ENCODE data around the gene LETM1. TPM values are rescaled to one million over a fixed set of nuclear protein-coding genes. Genes with fewer than 3 reads are reported as not detected.

The LETM1 gene
- total and polyA plus RNA-seq, 2 donors from 2014 or later = 20.0 to 46.4 TPM

DNA sequence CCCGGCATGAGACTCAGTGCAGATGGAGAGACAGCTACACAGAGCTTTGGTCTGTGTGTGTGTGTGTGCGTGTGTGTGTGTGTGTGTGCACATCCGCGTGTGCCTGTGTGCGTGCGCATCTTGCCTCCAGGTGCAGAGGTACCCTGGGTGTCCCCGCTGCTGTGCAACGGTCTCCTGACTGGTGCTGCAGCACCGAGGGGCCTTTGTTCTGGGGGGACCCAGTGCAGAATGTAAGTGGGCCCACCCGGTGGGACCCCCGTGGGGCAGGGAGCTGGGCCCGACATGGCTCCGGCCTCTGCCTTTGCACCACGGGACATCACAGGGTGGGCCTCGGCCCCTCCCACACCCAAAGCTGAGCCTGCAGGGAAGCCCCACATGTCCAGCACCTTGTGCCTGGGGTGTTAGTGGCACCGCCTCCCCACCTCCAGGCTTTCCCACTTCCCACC is 48.6 kb downstream of the LETM1 start:
- FAIRE-seq (no peak), DNase-seq (no peak)
- TF ChIP-seq, protein P1, sequence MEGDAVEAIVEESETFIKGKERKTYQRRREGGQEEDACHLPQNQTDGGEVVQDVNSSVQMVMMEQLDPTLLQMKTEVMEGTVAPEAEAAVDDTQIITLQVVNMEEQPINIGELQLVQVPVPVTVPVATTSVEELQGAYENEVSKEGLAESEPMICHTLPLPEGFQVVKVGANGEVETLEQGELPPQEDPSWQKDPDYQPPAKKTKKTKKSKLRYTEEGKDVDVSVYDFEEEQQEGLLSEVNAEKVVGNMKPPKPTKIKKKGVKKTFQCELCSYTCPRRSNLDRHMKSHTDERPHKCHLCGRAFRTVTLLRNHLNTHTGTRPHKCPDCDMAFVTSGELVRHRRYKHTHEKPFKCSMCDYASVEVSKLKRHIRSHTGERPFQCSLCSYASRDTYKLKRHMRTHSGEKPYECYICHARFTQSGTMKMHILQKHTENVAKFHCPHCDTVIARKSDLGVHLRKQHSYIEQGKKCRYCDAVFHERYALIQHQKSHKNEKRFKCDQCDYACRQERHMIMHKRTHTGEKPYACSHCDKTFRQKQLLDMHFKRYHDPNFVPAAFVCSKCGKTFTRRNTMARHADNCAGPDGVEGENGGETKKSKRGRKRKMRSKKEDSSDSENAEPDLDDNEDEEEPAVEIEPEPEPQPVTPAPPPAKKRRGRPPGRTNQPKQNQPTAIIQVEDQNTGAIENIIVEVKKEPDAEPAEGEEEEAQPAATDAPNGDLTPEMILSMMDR (IDR thresholded peaks at IDR 0.05; ENCODE audit: borderline replicate concordance, extremely low read depth, insufficient read depth) = no peak
- Histone ChIP-seq H3K27ac (ENCODE audit: low read depth in 2 of 2, low read length in 2 of 2) (no peak overlapping the region), H3K4me3 (ENCODE audit: low read length in 3 of 3) (no peak overlapping the region), H3K9ac (ENCODE audit: low read length in 3 of 3) (no peak overlapping the region), H3K9me3 (ENCODE audit: control insufficient read depth in 2 of 3, insufficient read depth in 1 of 3, low read length in 3 of 3) (no peaks in the 10 kb centered on the region), H3K36me3 (ENCODE audit: control insufficient read depth in 2 of 3, insufficient read depth in 3 of 3, low read length in 3 of 3) (peaks cover 0 to 2% (median 0%) of the 10 kb centered on the region in 3 donors), H3K4me1 (ENCODE audit: control insufficient read depth in 2 of 3, insufficient read depth in 2 of 3, low read depth in 1 of 3, low read length in 3 of 3) (no peaks in the 10 kb centered on the region), H3K27me3 (ENCODE audit: control insufficient read depth, insufficient read depth, low read length) (no peaks in the 10 kb centered on the region)
- intact Hi-C loops (cut with DNase I) = no loop called here

DNA sequence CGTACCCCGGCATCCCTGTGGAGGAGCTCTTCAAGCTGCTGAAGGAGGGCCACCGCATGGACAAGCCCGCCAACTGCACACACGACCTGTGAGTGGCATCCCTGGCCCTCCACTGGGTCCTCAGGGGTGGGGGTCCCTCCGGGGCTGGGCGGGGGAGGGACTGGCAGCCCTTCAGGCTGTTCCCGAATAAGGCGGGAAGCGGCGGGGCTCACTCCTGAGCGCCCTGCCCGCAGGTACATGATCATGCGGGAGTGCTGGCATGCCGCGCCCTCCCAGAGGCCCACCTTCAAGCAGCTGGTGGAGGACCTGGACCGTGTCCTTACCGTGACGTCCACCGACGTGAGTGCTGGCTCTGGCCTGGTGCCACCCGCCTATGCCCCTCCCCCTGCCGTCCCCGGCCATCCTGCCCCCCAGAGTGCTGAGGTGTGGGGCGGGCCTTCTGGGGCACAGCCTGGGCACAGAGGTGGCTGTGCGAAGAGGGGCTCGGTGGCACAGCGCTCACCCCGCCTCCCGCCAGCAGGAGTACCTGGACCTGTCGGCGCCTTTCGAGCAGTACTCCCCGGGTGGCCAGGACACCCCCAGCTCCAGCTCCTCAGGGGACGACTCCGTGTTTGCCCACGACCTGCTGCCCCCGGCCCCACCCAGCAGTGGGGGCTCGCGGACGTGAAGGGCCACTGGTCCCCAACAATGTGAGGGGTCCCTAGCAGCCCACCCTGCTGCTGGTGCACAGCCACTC is 49.2 kb downstream of the LETM1 start:
- intact Hi-C loops (cut with DNase I) = no loop called here
- TF ChIP-seq, protein P1 (IDR thresholded peaks at IDR 0.05; ENCODE audit: borderline replicate concordance, extremely low read depth, insufficient read depth) = no peak
- no peak overlapping the region for H3K9ac ChIP-seq (ENCODE audit: low read length in 3 of 3)
- peaks cover 0 to 2% (median 0%) of the 10 kb centered on the region in 3 donors for H3K36me3 ChIP-seq (ENCODE audit: control insufficient read depth in 2 of 3, insufficient read depth in 3 of 3, low read length in 3 of 3)
- H3K27ac ChIP-seq (ENCODE audit: low read depth in 2 of 2, low read length in 2 of 2) = no peak overlapping the region
- no peak overlapping the region for H3K4me3 ChIP-seq (ENCODE audit: low read length in 3 of 3)
- FAIRE-seq (no peak), DNase-seq (peak in 2 of 5 donors; percentile 64 to 67)
- H3K4me1 ChIP-seq (ENCODE audit: control insufficient read depth in 2 of 3, insufficient read depth in 2 of 3, low read depth in 1 of 3, low read length in 3 of 3) = no peaks in the 10 kb centered on the region
- no peaks in the 10 kb centered on the region for H3K9me3 ChIP-seq (ENCODE audit: control insufficient read depth in 2 of 3, insufficient read depth in 1 of 3, low read length in 3 of 3)
- H3K27me3 ChIP-seq (ENCODE audit: control insufficient read depth, insufficient read depth, low read length) = no peaks in the 10 kb centered on the region

DNA sequence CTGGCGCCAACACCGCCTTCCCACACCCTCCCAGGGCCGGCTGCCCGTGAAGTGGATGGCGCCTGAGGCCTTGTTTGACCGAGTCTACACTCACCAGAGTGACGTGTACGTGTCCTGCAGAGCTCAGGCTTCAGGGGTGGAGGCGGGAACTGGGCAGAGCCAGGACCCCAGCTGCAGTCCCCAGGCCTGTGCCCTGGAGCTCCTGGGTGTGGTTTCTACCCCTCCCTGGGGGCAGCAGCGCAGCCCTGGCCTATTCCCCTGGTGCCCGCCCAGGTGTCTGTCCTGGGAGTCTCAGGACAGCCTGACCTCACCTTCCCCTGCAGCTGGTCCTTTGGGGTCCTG is 49.8 kb downstream of the LETM1 start:
- TF ChIP-seq, protein P1 (IDR thresholded peaks at IDR 0.05; ENCODE audit: borderline replicate concordance, extremely low read depth, insufficient read depth) = no peak
- Histone ChIP-seq H3K36me3 (ENCODE audit: control insufficient read depth in 2 of 3, insufficient read depth in 3 of 3, low read length in 3 of 3) (peaks cover 0 to 2% (median 0%) of the 10 kb centered on the region in 3 donors), H3K4me3 (ENCODE audit: low read length in 3 of 3) (no peak overlapping the region), H3K4me1 (ENCODE audit: control insufficient read depth in 2 of 3, insufficient read depth in 2 of 3, low read depth in 1 of 3, low read length in 3 of 3) (no peaks in the 10 kb centered on the region), H3K27ac (ENCODE audit: low read depth in 2 of 2, low read length in 2 of 2) (no peak overlapping the region), H3K9me3 (ENCODE audit: control insufficient read depth in 2 of 3, insufficient read depth in 1 of 3, low read length in 3 of 3) (no peaks in the 10 kb centered on the region), H3K27me3 (ENCODE audit: control insufficient read depth, insufficient read depth, low read length) (no peaks in the 10 kb centered on the region), H3K9ac (ENCODE audit: low read length in 3 of 3) (no peak overlapping the region)
- intact Hi-C loops (cut with DNase I) = no loop called here
- FAIRE-seq = no peak
- no peak for DNase-seq

Measured in kidney (tissue), 14 donors.